Esophagus muscularis mucosa (tissue), 4 donors: ENCODE measurements around the gene SPG11. TPM values are rescaled to one million over a fixed set of nuclear protein-coding genes. Genes with fewer than 3 reads are reported as not detected.
"Not testable (repeated sequence)": the region's sequence is repeated elsewhere in the genome, so short reads cannot be mapped to it uniquely, and the experiment has no call there.

Source experiments
- DNase-seq: peaks from one replicate; pipeline ENCODE4 v3.0.0-alpha.2; 2017; ENCODE audit errors: extremely low spot score
- H3K27ac ChIP-seq, 4 donors: fragments of 200-600 bp; sonication (generic); replicated peaks in 1 of 4; 1 replicate in 3 of 4; 2 replicates in 1 of 4; pipeline ENCODE4 v1.5.1; 2016 to 2019; ENCODE audit warnings: mild to moderate bottlenecking in 1 of 4
- H3K27me3 ChIP-seq, 4 donors: fragments of 200-600 bp; sonication (generic); one replicate each; pipeline versions ENCODE4 v1.5.1 to v1.6.0; 2016 to 2019
- H3K36me3 ChIP-seq, 4 donors: fragments of 200-600 bp; sonication (generic); one replicate each; pipeline ENCODE4 v1.5.1; 2016 to 2019
- H3K4me1 ChIP-seq, 4 donors: fragments of 200-600 bp; sonication (generic); one replicate each; pipeline ENCODE4 v1.5.1; 2016 to 2019
- H3K4me3 ChIP-seq, 4 donors: fragments of 200-600 bp; sonication (generic); 1 replicate in 2 of 4; 2 replicates in 2 of 4; pipeline ENCODE4 v1.5.1; 2016 to 2019; ENCODE audit warnings: mild to moderate bottlenecking in 4 of 4, moderate library complexity in 1 of 4
- H3K9me3 ChIP-seq, 4 donors: fragments of 200-600 bp; sonication (generic); 1 replicate in 3 of 4; 2 replicates in 1 of 4; pipeline ENCODE4 v1.5.1; 2016 to 2019
- CTCF ChIP-seq, 3 experiments: fragments of 200-600 bp in 2 of 3; fragments of 450-650 bp in 1 of 3; sonication (generic) in 2 of 3; IDR thresholded peaks; one replicate each; pipeline ENCODE4 v1.5.1; 2017 to 2019; ENCODE audit warnings: antibody characterized with exemption in 3 of 3, mild to moderate bottlenecking in 2 of 3, moderate library complexity in 1 of 3
- EP300 ChIP-seq: sonication (generic); formaldehyde crosslinking; IDR thresholded peaks from one replicate; pipeline ENCODE4 v1.6.1; 2017; ENCODE audit warnings: antibody characterized with exemption
- POLR2A ChIP-seq: fragments of 450-650 bp; IDR thresholded peaks from one replicate; pipeline ENCODE4 v1.6.1; 2017; ENCODE audit warnings: antibody characterized with exemption, moderate library complexity, mild to moderate bottlenecking, low read depth
- POLR2AphosphoS5 ChIP-seq, 2 donors: sonication (generic); formaldehyde crosslinking; IDR thresholded peaks; one replicate each; pipeline ENCODE4 v1.6.1; 2017; ENCODE audit warnings: antibody characterized with exemption in 2 of 2
- WGBS: methylation state at CpG from one replicate; pipeline ENCODE4 v1.1.5; 2018; 5-methylcytosine and 5-hydroxymethylcytosine counted together
- intact Hi-C: fragments of 100-400 bp; cut with DNase I; formaldehyde crosslinking; loops from one replicate; pipeline ENCODE4 v1.15.1; 2023
- total RNA-seq, 4 donors: library from RNA; depleted of rRNA; stranded (reverse); fragments of >200 nt; gene quantifications; one replicate each; pipeline versions ENCODE4 v1.1.0 to v1.2.1, GENCODE V29; 2016

Gene SPG11
- total RNA-seq, 4 donors from 2014 or later, result 40.4 to 80.6 (median 55.2) TPM

DNA sequence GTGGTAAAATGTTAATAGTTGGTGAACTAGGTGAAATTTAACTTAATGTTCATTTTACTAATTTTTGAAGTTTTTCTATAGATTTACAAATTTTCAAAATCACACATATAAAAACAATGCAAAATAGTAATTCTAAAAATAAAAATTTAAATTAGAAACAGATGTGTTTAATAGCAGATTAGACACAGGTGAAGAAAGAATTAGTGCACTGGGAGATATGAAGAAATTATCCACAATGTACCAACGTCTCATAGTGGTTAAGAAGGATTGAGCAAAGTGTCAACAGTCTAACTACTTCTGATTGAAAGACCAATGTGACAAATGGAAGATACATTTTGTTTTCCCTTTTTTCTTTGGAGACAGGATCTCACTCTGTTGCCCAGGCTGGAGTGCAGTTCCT, 26.5 kb downstream of the SPG11 start:
- intact Hi-C loops, result no loop called here
- H3K27me3 ChIP-seq, result no peaks in the 10 kb centered on the region
- 95% methylated on average over 1 of the region's 1 CpG for WGBS

DNA sequence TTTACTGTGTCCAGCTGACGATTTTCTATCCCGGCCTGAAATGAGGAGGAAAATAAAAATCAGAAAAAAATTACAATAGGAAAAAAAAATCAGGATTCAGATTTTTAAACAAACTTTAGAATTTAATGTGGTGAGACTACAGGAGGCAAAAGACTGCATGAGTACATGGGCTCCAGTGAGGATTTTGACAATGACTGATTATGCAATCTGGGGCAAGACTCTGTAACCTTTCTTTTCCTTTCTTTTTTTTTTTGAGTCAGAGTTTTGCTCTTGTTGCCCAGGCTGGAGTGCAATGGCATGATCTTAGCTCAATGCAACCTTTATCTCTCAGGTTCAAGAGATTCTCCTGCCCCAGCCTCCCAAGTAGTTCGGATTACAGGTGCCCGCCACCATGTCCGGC, 29.9 kb downstream of the SPG11 start:
- Histone ChIP-seq H3K4me1 (no peaks in the 10 kb centered on the region), H3K4me3 (no peak overlapping the region), H3K27me3 (no peaks in the 10 kb centered on the region), H3K9me3 (no peaks in the 10 kb centered on the region), H3K36me3 (peaks cover 30 to 90% (median 72%) of the 10 kb centered on the region in 4 donors), H3K27ac (no peak overlapping the region)
- intact Hi-C loops, result no loop called here
- DNase-seq, result no peak
- WGBS, result 93% methylated on average over 5 of the region's 5 CpGs
- TF ChIP-seq POLR2AphosphoS5 (IDR thresholded peaks at IDR 0.05), result no peak
- TF ChIP-seq POLR2A, result no peak
- no peak for TF ChIP-seq EP300
- TF ChIP-seq CTCF (IDR thresholded peaks at IDR 0.05), result no peak

More for the DNA sequence above, 26.5 kb downstream of the SPG11 start:
- H3K4me1 ChIP-seq, result no peaks in the 10 kb centered on the region
- TF ChIP-seq CTCF (IDR thresholded peaks at IDR 0.05) (no peak), POLR2A (no peak), EP300 (no peak), POLR2AphosphoS5 (IDR thresholded peaks at IDR 0.05) (no peak)
- no peak for DNase-seq
- H3K4me3 ChIP-seq, result no peak overlapping the region
- H3K27ac ChIP-seq, result no peak overlapping the region
- no peaks in the 10 kb centered on the region for H3K9me3 ChIP-seq
- peaks cover 17 to 84% (median 55%) of the 10 kb centered on the region in 4 donors for H3K36me3 ChIP-seq

- H3K27ac ChIP-seq, H3K4me1 ChIP-seq, DNase-seq, intact Hi-C loops, H3K9me3 ChIP-seq, H3K27me3 ChIP-seq, H3K4me3 ChIP-seq: not testable (repeated sequence)
- peaks cover 50 to 100% (median 81%) of the 10 kb centered on the region in 4 donors for H3K36me3 ChIP-seq
- WGBS, result 96% methylated on average over 2 of the region's 2 CpGs
Measured at GRCh38 chr15:44625286-44625685, 38.2 kb downstream of the SPG11 start.

DNA sequence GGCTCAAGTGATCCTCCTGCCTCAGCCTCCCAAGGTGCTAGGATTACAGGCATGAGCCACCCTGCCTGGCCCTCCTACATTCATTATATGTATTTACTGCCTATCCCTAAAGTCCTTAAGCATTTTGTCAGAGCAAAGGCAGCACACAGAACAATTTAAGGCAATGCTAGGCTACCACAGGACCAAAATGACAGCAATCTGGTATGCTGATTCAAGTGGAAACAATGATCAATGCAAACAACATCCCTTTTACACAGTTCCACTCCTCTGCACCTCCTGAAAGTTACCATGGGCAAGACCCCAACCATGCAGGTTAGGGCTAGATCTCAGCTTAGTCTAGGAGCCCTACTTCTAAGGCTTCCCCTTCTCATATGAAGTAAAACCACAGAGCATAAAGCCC, 40.3 kb downstream of the SPG11 start:
- H3K4me3 ChIP-seq, result no peak overlapping the region
- no peaks in the 10 kb centered on the region for H3K4me1 ChIP-seq
- H3K36me3 ChIP-seq, result peaks cover 45 to 100% (median 80%) of the 10 kb centered on the region in 4 donors
- intact Hi-C loops, result no loop called here
- H3K27me3 ChIP-seq, result no peaks in the 10 kb centered on the region
- H3K9me3 ChIP-seq, result no peaks in the 10 kb centered on the region
- no peak overlapping the region for H3K27ac ChIP-seq
- TF ChIP-seq CTCF (IDR thresholded peaks at IDR 0.05) (no peak), POLR2AphosphoS5 (IDR thresholded peaks at IDR 0.05) (no peak), POLR2A (no peak), EP300 (no peak)
- DNase-seq, result no peak

DNA sequence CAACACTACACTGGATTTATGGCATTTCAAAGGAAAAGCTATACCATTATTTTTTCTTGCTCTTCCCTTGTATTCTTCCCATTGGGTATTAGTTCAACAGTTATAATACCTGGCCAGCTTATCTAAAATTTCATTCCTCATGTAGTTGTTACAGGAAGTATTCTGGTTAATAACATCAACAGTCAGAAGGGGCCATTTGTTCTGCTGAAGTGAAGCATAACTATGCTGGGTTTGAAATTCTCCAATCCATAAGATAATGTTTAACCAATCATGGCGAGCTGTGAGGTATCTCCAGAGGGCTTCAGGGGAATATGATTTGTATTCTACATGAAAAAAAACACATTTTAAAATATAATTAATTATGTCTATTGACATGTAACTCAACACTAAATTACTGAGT, 43.4 kb downstream of the SPG11 start:
- WGBS, result 96% methylated on average over 1 of the region's 1 CpG
- H3K27ac ChIP-seq, result no peak overlapping the region
- intact Hi-C loops, result no loop called here
- no peak for DNase-seq
- H3K27me3 ChIP-seq, result no peaks in the 10 kb centered on the region
- TF ChIP-seq POLR2AphosphoS5 (IDR thresholded peaks at IDR 0.05) (no peak), POLR2A (no peak), CTCF (IDR thresholded peaks at IDR 0.05) (no peak), EP300 (no peak)
- H3K9me3 ChIP-seq, result no peaks in the 10 kb centered on the region
- no peak overlapping the region for H3K4me3 ChIP-seq
- no peaks in the 10 kb centered on the region for H3K4me1 ChIP-seq
- peaks cover 37 to 95% (median 82%) of the 10 kb centered on the region in 4 donors for H3K36me3 ChIP-seq
